HG02678 (cell line): ENCODE data around the gene PRMT3.
"Not testable (repeated sequence)": the region's sequence is repeated elsewhere in the genome, so short reads cannot be mapped to it uniquely, and the experiment has no call there.

Experiments used
- ATAC-seq: cut with Tn5 transposase; IDR thresholded peaks from one replicate; pipeline ENCODE4 v1.9.1; 2021; ENCODE audit warnings: mild to moderate bottlenecking, moderate library complexity; ENCODE audit not compliant: unreplicated experiment

The PRMT3 gene

GRCh38 chr11:20373568-20374209 lies 13.8 kb upstream of the PRMT3 start:
- no peak for ATAC-seq

DNA sequence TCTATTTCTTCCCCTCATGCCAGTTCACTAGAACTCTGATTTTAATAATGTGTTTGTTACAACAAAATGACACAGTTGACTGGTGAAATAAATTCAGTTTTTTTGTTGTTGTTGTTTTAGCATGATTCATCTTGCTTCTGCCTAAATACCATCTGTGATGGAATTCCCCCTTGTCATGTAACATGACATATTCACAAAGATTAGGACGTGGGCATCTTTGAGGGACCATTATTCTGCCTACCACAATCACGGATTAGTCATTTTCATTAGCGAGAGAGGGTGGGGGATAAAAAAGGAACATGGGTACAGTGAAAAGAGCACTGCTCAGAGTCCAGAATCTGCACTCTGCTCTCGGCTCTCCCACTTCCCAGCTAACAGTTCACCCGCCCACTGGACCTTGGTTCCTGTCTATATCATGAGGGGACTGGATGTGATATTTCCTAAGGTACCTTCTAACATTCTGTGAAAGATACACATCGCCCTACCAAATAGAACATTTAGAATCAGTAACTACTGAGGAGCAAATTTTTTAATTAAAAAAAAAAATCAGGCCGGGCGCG lies 12.7 kb upstream of the PRMT3 start:
- ATAC-seq: no peak

GRCh38 chr11:20376162-20376730 lies 11.3 kb upstream of the PRMT3 start:
- no peak for ATAC-seq

DNA sequence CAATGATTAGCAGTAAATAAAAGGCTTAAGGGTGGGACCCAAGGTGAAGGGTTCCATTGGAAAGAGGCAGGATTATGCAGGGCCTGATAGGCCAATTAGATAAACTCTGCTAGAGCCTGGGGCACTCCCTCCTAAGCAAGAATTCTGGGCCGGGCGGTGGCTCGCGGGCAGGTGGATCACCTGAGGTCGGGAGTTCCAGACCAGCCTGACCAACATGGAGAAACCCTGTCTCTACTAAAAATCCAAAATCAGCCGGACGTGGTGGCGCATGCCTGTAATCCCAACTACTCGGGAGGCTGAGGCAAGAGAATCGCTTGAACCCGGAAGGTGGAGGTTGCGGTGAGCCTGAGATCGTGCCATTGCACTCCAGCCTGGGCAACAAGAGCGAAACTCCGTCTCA lies 1.5 kb upstream of the PRMT3 start:
- ATAC-seq: not testable (repeated sequence)

DNA sequence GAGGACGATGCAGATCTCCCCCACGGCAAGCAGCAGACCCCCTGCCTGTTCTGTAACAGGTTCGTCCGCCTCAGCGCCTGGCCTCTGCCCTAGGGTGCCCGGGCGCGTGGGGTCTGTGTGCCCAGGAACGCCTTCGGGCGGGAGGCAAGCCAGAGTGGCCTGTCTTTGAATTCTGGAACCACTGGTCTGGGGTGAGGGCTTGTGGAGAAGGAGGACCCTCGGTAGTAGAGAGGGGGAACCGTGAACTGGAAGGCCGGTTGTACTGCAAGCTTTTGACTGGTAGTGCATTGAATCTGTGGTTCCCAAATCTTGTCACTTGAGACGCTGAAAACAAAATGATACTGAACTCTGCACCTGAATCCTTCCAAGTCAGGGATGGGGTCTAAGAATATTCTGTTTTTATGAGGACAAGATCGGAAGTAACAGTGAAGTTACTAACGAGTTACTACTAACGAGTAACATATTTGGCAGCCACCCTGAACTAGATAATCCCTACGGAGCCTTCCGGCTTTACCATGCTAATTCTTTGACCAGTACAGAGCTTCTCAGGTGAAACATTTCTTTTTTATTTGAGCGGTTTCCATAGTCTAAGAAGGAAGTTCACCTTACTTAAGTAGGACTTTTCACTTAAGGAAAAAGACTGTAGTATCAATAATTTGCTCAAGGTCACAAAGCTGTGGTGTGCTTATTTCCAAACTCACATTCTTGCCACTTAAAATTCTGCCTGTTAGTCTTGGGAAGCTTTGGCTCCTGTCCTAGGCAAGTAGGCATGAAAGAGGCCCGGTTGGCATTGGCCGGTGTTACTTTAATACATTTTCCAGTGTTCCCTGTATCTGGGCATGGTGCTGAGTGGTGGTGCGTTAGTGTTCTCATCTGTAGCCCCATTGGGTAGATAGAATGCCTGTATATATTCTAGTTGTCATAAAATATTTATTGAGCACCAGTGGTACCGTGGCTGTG lies 860 bp downstream of the PRMT3 start:
- peak; percentile 18 for ATAC-seq

- ATAC-seq: peak; percentile 77
Measured at GRCh38 chr11:20397281-20397680, 9.8 kb downstream of the PRMT3 start.

- ATAC-seq: no peak
Measured at GRCh38 chr11:20399498-20399897, 12.0 kb downstream of the PRMT3 start.

- ATAC-seq: no peak
Measured at GRCh38 chr11:20403059-20403458, 15.5 kb downstream of the PRMT3 start.

DNA sequence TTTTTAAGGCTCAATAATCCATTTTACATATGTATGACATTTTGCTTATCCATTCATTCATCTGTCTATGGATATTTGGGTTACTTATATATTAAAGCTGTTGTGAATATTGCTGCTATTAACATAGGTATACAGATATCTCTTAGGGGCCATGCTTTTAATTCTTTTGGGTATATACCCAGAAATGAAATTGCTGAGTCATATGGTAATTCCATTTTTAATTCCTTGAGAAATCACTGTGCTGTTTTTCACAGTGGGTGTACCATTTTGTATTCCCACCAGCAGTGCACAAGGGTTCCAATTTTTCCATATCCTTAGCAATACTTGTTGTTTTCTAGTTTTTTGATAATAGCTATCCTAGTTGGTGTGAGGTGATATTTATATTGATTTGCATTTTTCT lies 19.0 kb downstream of the PRMT3 start:
- ATAC-seq: no peak

DNA sequence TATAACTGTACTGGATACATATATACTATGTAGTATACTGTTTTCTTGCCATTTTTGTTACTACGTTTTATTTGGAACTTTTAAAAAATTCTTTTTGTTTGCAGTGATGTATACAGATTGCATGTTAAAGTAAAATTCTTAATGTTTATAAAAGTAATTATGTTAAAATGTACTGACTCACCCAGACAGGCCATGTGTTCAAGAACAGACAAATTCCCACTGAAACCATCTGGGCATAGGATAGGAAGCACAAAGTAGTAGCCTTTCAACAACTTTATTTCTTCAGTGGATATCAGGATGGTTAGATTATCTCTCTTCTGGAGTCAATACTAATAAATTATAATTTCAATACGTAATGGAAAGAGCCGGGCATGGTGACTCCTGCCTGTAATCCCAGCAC lies 19.8 kb downstream of the PRMT3 start:
- no peak for ATAC-seq

GRCh38 chr11:20415432-20415831 lies 27.9 kb downstream of the PRMT3 start:
- ATAC-seq: no peak

- no peak for ATAC-seq
Measured at GRCh38 chr11:20417771-20418170, 30.3 kb downstream of the PRMT3 start.

DNA sequence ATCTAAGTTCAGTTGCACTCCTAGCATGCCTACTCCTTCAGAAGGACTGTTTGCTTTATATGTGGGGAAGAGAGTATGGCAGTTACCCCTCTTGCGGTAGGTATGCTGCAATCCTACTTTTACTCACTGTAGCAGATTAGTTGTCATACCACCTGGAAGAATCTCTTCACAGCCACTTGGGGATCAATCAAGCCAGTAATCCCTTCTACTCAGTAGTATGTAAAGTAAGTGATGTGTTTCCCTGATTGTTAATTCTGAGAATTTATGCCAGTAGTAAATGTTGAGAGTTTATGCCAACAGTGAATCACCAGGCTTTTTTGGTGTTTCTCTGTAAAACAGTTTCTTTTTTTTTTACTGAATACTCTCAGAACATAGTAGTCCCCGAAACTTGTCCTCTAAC lies 34.4 kb downstream of the PRMT3 start:
- no peak for ATAC-seq

GRCh38 chr11:20429216-20429615 lies 41.7 kb downstream of the PRMT3 start:
- ATAC-seq: no peak

GRCh38 chr11:20438637-20439036 lies 51.1 kb downstream of the PRMT3 start:
- no peak for ATAC-seq

DNA sequence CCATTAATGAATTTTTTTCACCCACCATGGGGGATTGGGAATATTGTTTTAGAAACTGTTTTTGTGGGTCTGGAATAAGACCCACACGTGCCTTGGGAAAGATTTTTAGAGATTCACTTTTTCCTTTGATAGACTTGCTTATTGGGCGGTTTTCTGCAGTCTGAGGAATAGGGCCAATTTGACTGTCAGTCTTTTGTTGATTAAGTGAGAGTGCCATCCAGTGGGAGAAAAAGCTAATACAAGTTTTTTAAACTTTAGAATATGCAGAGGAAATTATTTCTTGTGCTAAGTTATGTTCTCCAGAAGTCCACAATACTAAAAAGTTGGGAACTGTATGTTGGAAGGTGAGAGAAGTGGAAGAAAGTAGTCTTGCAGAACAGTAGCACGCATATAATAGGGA lies 56.1 kb downstream of the PRMT3 start:
- no peak for ATAC-seq

DNA sequence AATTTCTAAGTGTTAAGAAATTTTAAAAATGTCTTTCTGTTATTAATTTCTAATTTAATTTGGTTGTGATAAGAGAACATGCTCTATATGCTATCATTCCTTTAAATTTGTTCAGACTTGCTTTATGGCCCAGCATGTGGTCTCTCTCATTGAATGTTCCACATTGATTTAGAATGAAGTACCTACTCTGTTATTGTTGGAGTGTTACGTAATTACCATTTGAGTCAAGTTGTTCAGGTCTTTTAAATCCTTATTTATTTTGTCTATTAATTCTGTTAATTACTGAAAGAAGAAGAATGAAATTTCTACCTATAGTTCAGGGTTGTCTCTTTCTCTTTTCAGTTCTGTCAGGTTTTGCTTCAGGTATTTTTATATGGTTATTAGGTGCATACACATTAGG lies 57.0 kb downstream of the PRMT3 start:
- ATAC-seq: no peak

GRCh38 chr11:20448834-20449233 lies 61.3 kb downstream of the PRMT3 start:
- ATAC-seq: no peak

DNA sequence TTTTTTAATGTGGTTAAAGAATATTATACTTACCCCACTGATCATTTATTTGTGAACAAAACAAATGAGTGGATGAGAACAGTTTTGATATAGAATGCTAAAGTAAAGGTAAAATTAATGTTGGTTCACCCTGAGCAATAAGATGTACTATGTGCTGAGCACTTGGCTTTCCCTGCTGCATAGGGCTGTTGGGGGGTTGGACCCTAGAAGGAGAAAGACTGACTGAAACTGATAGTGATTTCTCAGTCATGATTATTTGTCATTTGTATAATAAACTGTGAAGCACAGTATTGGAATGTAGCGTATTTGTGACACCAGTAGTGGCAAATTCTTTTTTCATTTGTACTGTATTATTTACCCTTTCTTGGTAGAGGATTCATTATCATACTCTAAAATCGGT lies 63.3 kb downstream of the PRMT3 start:
- ATAC-seq: no peak

- ATAC-seq: no peak
Measured at GRCh38 chr11:20451568-20451967, 64.1 kb downstream of the PRMT3 start.

DNA sequence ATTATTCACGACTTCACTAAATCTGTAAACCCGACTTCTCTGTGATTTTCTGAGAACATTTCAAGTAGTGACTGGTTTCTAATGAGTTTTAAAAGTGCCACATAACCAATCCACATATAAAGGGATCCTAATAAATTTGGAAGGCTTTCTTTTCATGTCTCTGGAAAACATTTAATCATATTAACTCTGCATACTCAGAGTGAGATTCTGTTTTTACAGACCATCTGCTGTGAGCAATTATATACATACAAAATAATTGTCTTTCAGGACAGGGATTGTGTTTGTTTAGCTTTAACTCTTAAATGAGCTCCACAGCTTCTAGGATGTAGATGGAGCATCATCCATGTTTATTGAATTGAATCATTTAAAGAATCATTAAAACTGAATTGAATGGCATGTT lies 65.1 kb downstream of the PRMT3 start:
- no peak for ATAC-seq
